ENCODE measurements around the gene ACD.
"Not testable (repeated sequence)": the region's sequence is repeated elsewhere in the genome, so short reads cannot be mapped to it uniquely, and the experiment has no call there.

ACD gene

GRCh38 chr16:67659675-67660563, at the start of gene ACD:
TSS of gene ACD (minus strand) at chr16:67660260. CDS start at chr16:67660220, 40 bp downstream.
- peak; percentile 96 to 98 for DNase-seq

- DNase-seq: no peak
These were observed 49.0 kb upstream of the ACD start for GRCh38 chr16:67709050-67709449.

- no peak for DNase-seq
These were observed 48.3 kb upstream of the ACD start for GRCh38 chr16:67708368-67708771.

DNA sequence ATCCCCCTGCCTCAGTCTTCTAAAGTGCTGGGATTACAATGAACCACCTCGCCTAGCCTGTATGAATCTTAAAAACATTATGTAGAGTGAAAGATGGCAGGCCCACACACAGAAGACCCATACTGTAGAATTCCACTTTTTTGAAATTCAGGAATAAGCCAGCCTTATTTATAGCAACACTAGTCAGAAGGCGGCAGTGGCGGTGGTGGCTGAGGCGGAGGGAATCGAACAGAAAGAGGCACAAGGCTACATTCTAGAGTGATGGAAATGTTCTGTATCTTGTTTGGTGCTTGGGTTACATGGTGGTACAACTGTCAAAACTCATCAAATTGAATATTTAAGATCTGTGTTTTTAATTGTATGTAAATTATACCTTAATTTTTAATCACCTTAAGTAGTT, 47.7 kb upstream of the ACD start:
- DNase-seq: no peak

DNA sequence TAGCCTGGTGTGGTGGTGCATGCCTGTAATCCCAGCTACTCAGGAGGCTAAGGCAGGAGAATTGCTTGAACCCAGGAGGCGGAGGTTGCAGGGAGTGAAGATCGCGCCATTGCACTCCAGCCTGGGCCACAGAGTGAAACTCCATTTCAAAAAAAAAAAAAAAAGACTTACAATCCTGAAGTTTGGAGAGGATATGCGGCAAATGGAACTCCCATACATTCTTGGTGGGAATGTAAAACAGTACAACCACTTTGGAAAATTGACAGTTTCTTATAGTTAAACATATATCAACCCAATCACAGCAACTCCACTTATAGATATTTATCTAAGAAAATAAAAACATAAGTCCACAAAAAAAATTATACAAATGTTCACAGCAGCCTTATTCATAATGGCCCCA, 47.1 kb upstream of the ACD start:
- no peak for DNase-seq

DNA sequence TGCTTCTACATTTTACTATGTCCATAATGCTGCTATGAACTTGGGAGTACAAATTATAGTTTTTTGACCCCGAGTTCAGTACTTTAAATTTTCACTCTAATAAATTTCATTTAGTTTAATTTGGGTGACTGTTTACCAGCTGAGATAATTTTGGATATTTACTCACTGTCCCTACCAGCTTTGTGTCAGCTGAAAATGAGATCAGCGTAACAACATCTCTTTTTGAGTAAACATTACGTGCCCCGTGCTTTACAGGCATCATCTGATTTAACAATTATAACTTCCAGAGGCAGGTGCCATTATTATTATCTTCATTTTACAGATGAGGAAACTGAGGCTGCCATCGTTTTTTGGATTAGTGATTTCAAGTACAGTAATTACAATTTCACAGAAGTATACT, 44.0 kb upstream of the ACD start:
- no peak for DNase-seq

GRCh38 chr16:67703626-67704025, 43.6 kb upstream of the ACD start:
- DNase-seq: no peak

DNA sequence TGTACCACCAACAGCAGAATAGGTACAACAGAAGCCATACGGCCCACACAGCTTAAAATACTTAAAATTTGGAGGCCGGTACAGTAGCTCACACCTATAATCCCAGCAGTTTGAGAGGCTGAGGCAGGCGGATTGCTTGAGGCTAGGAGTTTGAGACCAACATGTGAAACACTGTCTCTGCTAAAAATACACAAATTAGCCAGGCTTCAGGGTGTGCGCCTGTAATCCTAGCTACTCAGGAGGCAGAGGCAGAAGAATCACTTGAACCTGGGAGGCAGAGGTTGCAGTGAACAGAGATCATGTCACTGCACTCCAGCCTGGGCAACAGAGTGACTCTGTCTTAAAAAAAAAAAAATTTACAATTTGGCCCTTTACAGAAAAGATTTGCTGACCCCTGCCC, 42.1 kb upstream of the ACD start:
- no peak for DNase-seq

DNA sequence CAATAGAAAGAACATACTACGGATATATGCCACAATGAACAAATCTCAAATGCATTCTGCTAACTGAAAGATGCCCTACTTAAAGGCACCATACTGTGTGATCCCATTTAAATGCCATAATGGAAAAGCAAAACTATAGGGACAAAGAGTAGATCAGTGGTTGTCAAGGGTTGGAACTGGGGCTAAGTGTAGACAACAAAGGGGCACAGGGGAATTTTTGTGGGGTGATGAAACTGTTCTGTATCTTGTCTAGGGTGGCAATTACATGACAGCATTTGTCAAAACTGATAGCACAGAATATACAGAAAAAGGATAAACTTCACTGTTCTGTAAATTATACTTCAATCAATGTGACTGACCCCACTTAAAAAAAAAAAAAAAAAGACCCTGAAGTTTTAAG, 41.4 kb upstream of the ACD start:
- no peak for DNase-seq

GRCh38 chr16:67699265-67699664, 39.2 kb upstream of the ACD start:
- no peak for DNase-seq

- DNase-seq: no peak
These were observed 37.5 kb upstream of the ACD start for GRCh38 chr16:67697422-67698185.

- no peak for DNase-seq
These were observed 34.6 kb upstream of the ACD start for GRCh38 chr16:67694611-67695010.

DNA sequence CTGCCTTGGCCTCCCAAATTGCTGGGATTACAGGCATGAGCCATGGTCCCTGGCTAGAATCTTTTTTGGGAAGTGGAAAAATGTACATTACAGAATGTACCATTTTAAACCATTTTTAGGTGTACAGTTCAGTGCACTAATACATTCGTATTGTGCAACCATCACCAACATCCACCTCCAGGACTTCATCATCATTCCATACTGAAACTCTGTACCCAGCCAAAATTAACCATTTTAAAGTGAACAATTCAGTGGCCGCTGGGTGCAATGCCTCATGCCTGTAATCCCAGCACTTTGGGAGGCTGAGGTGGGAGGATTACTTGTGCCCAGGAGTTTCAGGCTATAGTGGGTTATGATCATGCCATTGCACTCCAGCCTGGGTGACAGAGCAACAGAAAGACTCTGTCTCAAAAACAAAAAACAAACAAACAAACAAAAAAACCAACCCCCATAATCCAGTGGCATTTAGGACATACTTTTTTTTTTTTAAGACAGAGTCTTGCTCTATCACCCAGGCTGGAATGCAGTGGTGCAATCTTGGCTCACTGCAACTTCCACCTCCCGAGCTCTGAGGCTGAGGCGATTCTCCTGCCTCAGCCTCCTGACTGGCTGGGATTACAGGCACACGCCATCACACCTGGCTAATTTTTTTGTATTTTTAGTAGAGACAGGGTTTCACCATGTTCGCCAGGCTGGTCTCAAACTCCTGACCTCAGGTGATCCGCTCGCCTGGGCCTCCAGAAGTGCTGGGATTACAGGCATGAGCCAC, 33.6 kb upstream of the ACD start:
- not testable (repeated sequence) for DNase-seq

DNA sequence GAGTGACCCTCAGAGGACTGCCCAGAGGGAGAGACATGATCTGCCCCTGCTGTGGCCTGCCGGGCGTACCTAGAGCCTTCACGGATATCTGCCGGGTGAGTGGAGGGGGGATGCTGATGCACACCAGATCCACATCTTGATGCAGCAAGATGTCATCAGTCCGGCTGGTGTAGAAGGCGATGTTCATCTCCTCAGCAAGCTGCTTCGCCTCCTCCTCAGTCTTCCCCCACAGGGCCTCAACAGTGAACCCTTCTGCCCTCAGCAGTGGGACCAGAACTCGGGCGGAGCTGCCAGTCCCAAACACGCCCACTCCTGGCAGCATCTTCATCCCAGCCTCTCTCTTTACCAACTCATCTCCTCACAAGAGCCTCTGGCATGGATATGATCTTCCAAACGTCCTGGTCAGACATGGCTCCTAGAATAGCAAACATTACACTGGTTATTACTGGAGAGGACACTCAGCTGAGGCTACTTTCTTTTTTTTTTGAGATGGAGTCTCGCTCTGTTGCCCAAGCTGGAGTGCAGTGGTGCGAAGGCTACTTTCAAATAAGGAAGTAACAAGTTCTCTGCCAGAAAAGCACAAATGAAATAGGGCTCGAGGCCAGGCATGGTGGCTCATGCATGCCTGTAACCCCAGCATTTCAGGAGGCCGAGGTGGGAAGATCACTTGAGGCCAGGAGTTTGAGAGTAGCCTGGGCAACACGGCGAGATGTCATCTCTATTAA, 25.5 kb upstream of the ACD start:
- no peak for DNase-seq

- no peak for DNase-seq
These were observed 23.7 kb upstream of the ACD start for GRCh38 chr16:67683767-67684166.

DNA sequence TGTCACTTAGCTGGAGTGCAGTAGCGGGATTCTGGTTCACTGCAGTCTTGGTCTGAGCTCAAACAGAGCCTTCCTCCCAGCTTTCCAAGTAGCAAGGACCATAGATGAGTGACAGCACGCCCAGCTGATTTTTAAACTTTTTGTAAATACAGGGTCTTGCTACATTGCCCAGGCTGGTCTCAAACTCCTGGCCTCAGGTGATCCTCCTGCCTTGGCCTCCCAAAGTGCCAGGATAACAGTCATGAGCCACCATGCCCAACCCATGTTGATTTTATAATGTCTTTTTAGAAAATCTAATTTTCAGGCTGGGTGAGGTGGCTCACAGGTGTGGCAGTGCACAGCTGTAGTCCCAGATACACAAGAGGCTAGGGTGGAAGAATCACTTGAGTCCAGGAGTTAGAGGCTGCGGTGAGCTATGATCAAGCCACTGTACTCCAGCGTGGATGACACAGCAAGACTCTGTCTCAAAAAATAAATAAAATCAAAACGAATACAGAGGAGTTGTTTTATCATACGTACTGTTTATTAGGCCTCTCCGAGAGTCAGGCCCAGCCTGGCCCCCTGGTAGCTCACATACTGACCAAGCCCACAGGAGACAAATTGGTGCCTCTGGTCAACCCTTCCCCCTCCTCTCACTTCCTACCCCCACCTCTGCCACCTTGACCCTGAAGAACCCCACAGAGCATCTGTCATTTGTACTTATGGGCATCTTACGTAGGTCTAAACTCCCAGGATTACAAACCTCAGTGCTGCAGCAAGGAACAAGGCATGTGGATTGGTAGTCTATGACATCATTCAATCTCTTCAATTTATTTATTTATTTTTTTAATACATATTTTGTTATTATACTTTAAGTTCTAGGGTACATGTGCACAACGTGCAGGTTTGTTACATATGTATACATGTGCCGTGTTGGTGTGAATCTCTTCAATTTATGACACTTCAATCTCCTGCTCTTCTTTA, 20.2 kb upstream of the ACD start:
- DNase-seq: no peak

- DNase-seq: no peak
These were observed 18.4 kb upstream of the ACD start for GRCh38 chr16:67678354-67679023.

GRCh38 chr16:67677712-67678111, 17.7 kb upstream of the ACD start:
- no peak for DNase-seq

- no peak for DNase-seq
These were observed 16.9 kb upstream of the ACD start for GRCh38 chr16:67676939-67677338.

GRCh38 chr16:67676516-67676915, 16.5 kb upstream of the ACD start:
- no peak for DNase-seq

GRCh38 chr16:67675999-67676398, 15.9 kb upstream of the ACD start:
- DNase-seq: no peak
